ENCODE measurements around the gene HGFAC. TPM values are rescaled to one million over a fixed set of nuclear protein-coding genes. Genes with fewer than 3 reads are reported as not detected.

HGFAC gene
- polyA plus RNA-seq, result under 1 TPM; 0.53 to 0.55 TPM

GRCh38 chr4:3441501-3442459 is at the start of gene HGFAC:
HGFAC (plus strand) TSS chr4:3441968; CDS start chr4:3442002, 34 bp downstream.
- Histone ChIP-seq H3K4me1 (ENCODE audit: control insufficient read depth in 2 of 2, insufficient read depth in 2 of 2, low read length in 1 of 2) (peaks cover 3 to 21% of the 10 kb centered on the region in 2 donors), H3K27me3 (ENCODE audit: control insufficient read depth in 1 of 2, insufficient read depth in 2 of 2, low read length in 2 of 2) (no peaks in the 10 kb centered on the region), H3K27ac (ENCODE audit: low read depth in 2 of 2, low read length in 1 of 2) (no peak within 1 kb of the TSS), H3K36me3 (ENCODE audit: control insufficient read depth in 2 of 2, insufficient read depth in 2 of 2, low read length in 1 of 2) (no peaks in the 10 kb centered on the region), H3K4me3 (ENCODE audit: low read depth in 1 of 2, low read length in 2 of 2) (no peak within 1 kb of the TSS), H3K9me3 (ENCODE audit: control insufficient read depth in 2 of 2, insufficient read depth in 1 of 2, low read depth in 1 of 2, low read length in 1 of 2) (no peaks in the 10 kb centered on the region)
- 77 to 80% methylated on average over 27 of the region's 27 CpGs for WGBS, 2 donors

GRCh38 chr4:3392321-3392720 is 49.4 kb upstream of the HGFAC start:
- Histone ChIP-seq H3K27ac (ENCODE audit: low read depth in 2 of 2, low read length in 1 of 2) (no peak overlapping the region), H3K4me1 (ENCODE audit: control insufficient read depth in 2 of 2, insufficient read depth in 2 of 2, low read length in 1 of 2) (peaks cover 9 to 14% of the 10 kb centered on the region in 2 donors), H3K9me3 (ENCODE audit: control insufficient read depth in 2 of 2, insufficient read depth in 1 of 2, low read depth in 1 of 2, low read length in 1 of 2) (no peaks in the 10 kb centered on the region), H3K4me3 (ENCODE audit: low read depth in 1 of 2, low read length in 2 of 2) (no peak overlapping the region), H3K27me3 (ENCODE audit: control insufficient read depth in 1 of 2, insufficient read depth in 2 of 2, low read length in 2 of 2) (no peaks in the 10 kb centered on the region), H3K36me3 (ENCODE audit: control insufficient read depth in 2 of 2, insufficient read depth in 2 of 2, low read length in 1 of 2) (peaks cover 0 to 8% of the 10 kb centered on the region in 2 donors)
- 58 to 62% methylated on average over 4 of the region's 4 CpGs for WGBS, 2 donors

GRCh38 chr4:3393171-3393570 is 48.6 kb upstream of the HGFAC start:
- H3K27me3 ChIP-seq (ENCODE audit: control insufficient read depth in 1 of 2, insufficient read depth in 2 of 2, low read length in 2 of 2), result no peaks in the 10 kb centered on the region
- no peak overlapping the region for H3K4me3 ChIP-seq (ENCODE audit: low read depth in 1 of 2, low read length in 2 of 2)
- no peaks in the 10 kb centered on the region for H3K9me3 ChIP-seq (ENCODE audit: control insufficient read depth in 2 of 2, insufficient read depth in 1 of 2, low read depth in 1 of 2, low read length in 1 of 2)
- WGBS, 2 donors, result 89 to 93% methylated on average over 8 of the region's 8 CpGs
- no peak overlapping the region for H3K27ac ChIP-seq (ENCODE audit: low read depth in 2 of 2, low read length in 1 of 2)
- peaks cover 0 to 8% of the 10 kb centered on the region in 2 donors for H3K36me3 ChIP-seq (ENCODE audit: control insufficient read depth in 2 of 2, insufficient read depth in 2 of 2, low read length in 1 of 2)
- H3K4me1 ChIP-seq (ENCODE audit: control insufficient read depth in 2 of 2, insufficient read depth in 2 of 2, low read length in 1 of 2), result peaks cover 9 to 11% of the 10 kb centered on the region in 2 donors

GRCh38 chr4:3396600-3396999 is 45.2 kb upstream of the HGFAC start:
- Histone ChIP-seq H3K27ac (ENCODE audit: low read depth in 2 of 2, low read length in 1 of 2) (no peak overlapping the region), H3K9me3 (ENCODE audit: control insufficient read depth in 2 of 2, insufficient read depth in 1 of 2, low read depth in 1 of 2, low read length in 1 of 2) (no peaks in the 10 kb centered on the region), H3K36me3 (ENCODE audit: control insufficient read depth in 2 of 2, insufficient read depth in 2 of 2, low read length in 1 of 2) (peaks cover 0 to 8% of the 10 kb centered on the region in 2 donors), H3K27me3 (ENCODE audit: control insufficient read depth in 1 of 2, insufficient read depth in 2 of 2, low read length in 2 of 2) (no peaks in the 10 kb centered on the region), H3K4me1 (ENCODE audit: control insufficient read depth in 2 of 2, insufficient read depth in 2 of 2, low read length in 1 of 2) (peaks cover 2 to 3% of the 10 kb centered on the region in 2 donors), H3K4me3 (ENCODE audit: low read depth in 1 of 2, low read length in 2 of 2) (no peak overlapping the region)
- 73 to 74% methylated on average over 2 of the region's 2 CpGs for WGBS, 2 donors

GRCh38 chr4:3397128-3397527 is 44.6 kb upstream of the HGFAC start:
- 93% methylated on average over 11 of the region's 11 CpGs for WGBS, 2 donors
- Histone ChIP-seq H3K36me3 (ENCODE audit: control insufficient read depth in 2 of 2, insufficient read depth in 2 of 2, low read length in 1 of 2) (peaks cover 0 to 10% of the 10 kb centered on the region in 2 donors), H3K9me3 (ENCODE audit: control insufficient read depth in 2 of 2, insufficient read depth in 1 of 2, low read depth in 1 of 2, low read length in 1 of 2) (no peaks in the 10 kb centered on the region), H3K4me1 (ENCODE audit: control insufficient read depth in 2 of 2, insufficient read depth in 2 of 2, low read length in 1 of 2) (peaks cover 2 to 3% of the 10 kb centered on the region in 2 donors), H3K4me3 (ENCODE audit: low read depth in 1 of 2, low read length in 2 of 2) (no peak overlapping the region), H3K27ac (ENCODE audit: low read depth in 2 of 2, low read length in 1 of 2) (no peak overlapping the region), H3K27me3 (ENCODE audit: control insufficient read depth in 1 of 2, insufficient read depth in 2 of 2, low read length in 2 of 2) (no peaks in the 10 kb centered on the region)

GRCh38 chr4:3399277-3400194 is 42.2 kb upstream of the HGFAC start:
- WGBS, 2 donors, result 63 to 66% methylated on average over 5 of the region's 5 CpGs
- Histone ChIP-seq H3K27ac (ENCODE audit: low read depth in 2 of 2, low read length in 1 of 2) (no peak overlapping the region), H3K36me3 (ENCODE audit: control insufficient read depth in 2 of 2, insufficient read depth in 2 of 2, low read length in 1 of 2) (peaks cover 0 to 21% of the 10 kb centered on the region in 2 donors)

GRCh38 chr4:3401436-3402171 is 40.2 kb upstream of the HGFAC start:
- H3K27me3 ChIP-seq (ENCODE audit: control insufficient read depth in 1 of 2, insufficient read depth in 2 of 2, low read length in 2 of 2), result no peaks in the 10 kb centered on the region
- H3K9me3 ChIP-seq (ENCODE audit: control insufficient read depth in 2 of 2, insufficient read depth in 1 of 2, low read depth in 1 of 2, low read length in 1 of 2), result no peaks in the 10 kb centered on the region
- peaks cover 0 to 2% of the 10 kb centered on the region in 2 donors for H3K4me1 ChIP-seq (ENCODE audit: control insufficient read depth in 2 of 2, insufficient read depth in 2 of 2, low read length in 1 of 2)
- no peak overlapping the region for H3K27ac ChIP-seq (ENCODE audit: low read depth in 2 of 2, low read length in 1 of 2)
- WGBS, 2 donors, result 94 to 95% methylated on average over 22 of the region's 22 CpGs
- no peak overlapping the region for H3K4me3 ChIP-seq (ENCODE audit: low read depth in 1 of 2, low read length in 2 of 2)
- H3K36me3 ChIP-seq (ENCODE audit: control insufficient read depth in 2 of 2, insufficient read depth in 2 of 2, low read length in 1 of 2), result peaks cover 0 to 24% of the 10 kb centered on the region in 2 donors

More at GRCh38 chr4:3399277-3400194, 42.2 kb upstream of the HGFAC start:
- Histone ChIP-seq H3K4me3 (ENCODE audit: low read depth in 1 of 2, low read length in 2 of 2) (no peak overlapping the region), H3K4me1 (ENCODE audit: control insufficient read depth in 2 of 2, insufficient read depth in 2 of 2, low read length in 1 of 2) (peaks cover 0 to 2% of the 10 kb centered on the region in 2 donors), H3K27me3 (ENCODE audit: control insufficient read depth in 1 of 2, insufficient read depth in 2 of 2, low read length in 2 of 2) (no peaks in the 10 kb centered on the region), H3K9me3 (ENCODE audit: control insufficient read depth in 2 of 2, insufficient read depth in 1 of 2, low read depth in 1 of 2, low read length in 1 of 2) (no peaks in the 10 kb centered on the region)

GRCh38 chr4:3402491-3403347 is 39.0 kb upstream of the HGFAC start:
- H3K36me3 ChIP-seq (ENCODE audit: control insufficient read depth in 2 of 2, insufficient read depth in 2 of 2, low read length in 1 of 2), result peaks cover 0 to 25% of the 10 kb centered on the region in 2 donors
- no peak overlapping the region for H3K4me3 ChIP-seq (ENCODE audit: low read depth in 1 of 2, low read length in 2 of 2)
- H3K27ac ChIP-seq (ENCODE audit: low read depth in 2 of 2, low read length in 1 of 2), result no peak overlapping the region
- 78 to 82% methylated on average over 15 of the region's 15 CpGs for WGBS, 2 donors
- H3K9me3 ChIP-seq (ENCODE audit: control insufficient read depth in 2 of 2, insufficient read depth in 1 of 2, low read depth in 1 of 2, low read length in 1 of 2), result no peaks in the 10 kb centered on the region
- no peaks in the 10 kb centered on the region for H3K27me3 ChIP-seq (ENCODE audit: control insufficient read depth in 1 of 2, insufficient read depth in 2 of 2, low read length in 2 of 2)
- peaks cover 0 to 2% of the 10 kb centered on the region in 2 donors for H3K4me1 ChIP-seq (ENCODE audit: control insufficient read depth in 2 of 2, insufficient read depth in 2 of 2, low read length in 1 of 2)
